Gastrocnemius medialis (tissue), 4 donors: ENCODE measurements around the gene FIGNL1. TPM values are rescaled to one million over a fixed set of nuclear protein-coding genes. Genes with fewer than 3 reads are reported as not detected.

ENCODE experiments used
- ATAC-seq, 2 donors: fragments of 150-250 bp; one replicate each; pipeline ENCODE4 v1.9.1; 2016
- DNase-seq, 2 donors: peaks; one replicate each; pipeline ENCODE4 v3.0.0-alpha.2; 2019
- H3K27ac ChIP-seq, 4 donors: fragments of 200-600 bp; sonication (generic); 1 replicate in 1 of 4; 2 replicates in 3 of 4; pipeline ENCODE4 v1.5.1; 2016 to 2018; ENCODE audit warnings: mild to moderate bottlenecking in 2 of 4, moderate library complexity in 1 of 4
- H3K27me3 ChIP-seq, 3 donors: fragments of 200-600 bp; sonication (generic) in 2 of 3; 1 replicate in 1 of 3; 2 replicates in 2 of 3; pipeline versions ENCODE4 v1.5.1 to v1.6.0; 2016 to 2019; ENCODE audit warnings: mild to moderate bottlenecking in 1 of 3, moderate library complexity in 1 of 3
- H3K36me3 ChIP-seq, 2 donors: fragments of 200-600 bp; sonication (generic) in 1 of 2; one replicate each; pipeline ENCODE4 v1.5.1; 2017 to 2018
- H3K4me1 ChIP-seq, 2 donors: fragments of 200-600 bp; sonication (generic) in 1 of 2; one replicate each; pipeline ENCODE4 v1.5.1; 2016 to 2017; ENCODE audit warnings: mild to moderate bottlenecking in 2 of 2
- H3K4me3 ChIP-seq, 4 donors: fragments of 200-600 bp; sonication (generic) in 3 of 4; 1 replicate in 1 of 4; 2 replicates in 3 of 4; pipeline ENCODE4 v1.5.1; 2016 to 2019; ENCODE audit warnings: mild to moderate bottlenecking in 2 of 4
- H3K9me3 ChIP-seq, 3 donors: fragments of 200-600 bp; sonication (generic) in 2 of 3; 1 replicate in 1 of 3; 2 replicates in 2 of 3; pipeline ENCODE4 v1.5.1; 2016 to 2019
- CTCF ChIP-seq, 5 experiments: fragments of 450-650 bp in 3 of 5; fragments of 200-600 bp in 2 of 5; sonication (generic) in 2 of 5; IDR thresholded peaks in 4 of 5; conservative IDR thresholded peaks in 1 of 5; 1 replicate in 4 of 5; 2 replicates in 1 of 5; pipeline ENCODE4 v1.5.1; 2016 to 2019; ENCODE audit warnings: antibody characterized with exemption in 5 of 5, mild to moderate bottlenecking in 3 of 5, moderate library complexity in 3 of 5
- POLR2A ChIP-seq, 2 donors: fragments of 450-650 bp; IDR thresholded peaks; one replicate each; pipeline ENCODE4 v1.6.1; 2017; ENCODE audit warnings: antibody characterized with exemption in 2 of 2, mild to moderate bottlenecking in 2 of 2, moderate library complexity in 2 of 2
- in situ Hi-C, 4 donors: fragments of 200-750 bp; cut with MboI; loops; one replicate each; pipeline versions ENCODE4 v1.15.0 to v1.8.0; 2017; ENCODE audit warnings: low sequenced_read_pairs in 4 of 4
- intact Hi-C: fragments of 100-400 bp; cut with DNase I; formaldehyde crosslinking; loops from one replicate; pipeline ENCODE4 v1.15.1; 2023; ENCODE audit warnings: low total_unique reads
- total RNA-seq, 4 donors: library from RNA; depleted of rRNA; stranded (reverse); fragments of >200 nt; gene quantifications; one replicate each; pipeline versions ENCODE4 v1.1.0 to v1.2.3, GENCODE V29; 2016

The FIGNL1 gene
- 1 to 10 TPM; 2.3 to 9.2 (median 6.2) TPM for total RNA-seq

- H3K27me3 ChIP-seq, result no peaks in the 10 kb centered on the region
- no peak for TF ChIP-seq CTCF (IDR thresholded peaks at IDR 0.05 in 4 of 5, conservative IDR thresholded peaks at IDR 0.05 in 1 of 5)
- peak in 1 of 2 donors; percentile 25 for TF ChIP-seq POLR2A (IDR thresholded peaks at IDR 0.05)
- ATAC-seq, result peak; percentile 91 to 92
- no peaks in the 10 kb centered on the region for H3K9me3 ChIP-seq
- H3K27ac ChIP-seq, result peak within 1 kb of the TSS; percentile 69 to 83 (median 80)
- peak within 1 kb of the TSS; percentile 65 to 87 (median 82) for H3K4me3 ChIP-seq
- DNase-seq, result peak; percentile 44 to 72
- peaks cover 0 to 20% of the 10 kb centered on the region in 2 donors for H3K36me3 ChIP-seq
- peaks cover 15 to 16% of the 10 kb centered on the region in 2 donors for H3K4me1 ChIP-seq
- intact Hi-C loops, result loop anchor here (10.0 kb wide), 1 partner anchor 905 kb away; no protein-coding TSS in a partner anchor
- in situ Hi-C loops, result loop anchor here in 3 of 4 donors (25.0 kb wide), 5 partner anchors 237 to 912 kb away; partner anchors contain the start of gene GRB10 (in 2 of the 3)
Measured at GRCh38 chr7:50449881-50450589, at the start of gene FIGNL1. Gene FIGNL1 (minus strand): TSS chr7:50450350. CDS start chr7:50447287, 3,063 bp downstream.

- H3K27me3 ChIP-seq, result no peaks in the 10 kb centered on the region
- DNase-seq (no peak), ATAC-seq (no peak)
- in situ Hi-C loops, result no loop called here
- TF ChIP-seq CTCF (IDR thresholded peaks at IDR 0.05 in 4 of 5, conservative IDR thresholded peaks at IDR 0.05 in 1 of 5) (no peak), POLR2A (IDR thresholded peaks at IDR 0.05) (no peak)
- H3K4me3 ChIP-seq, result no peak overlapping the region
- intact Hi-C loops, result no loop called here
- H3K9me3 ChIP-seq, result no peaks in the 10 kb centered on the region
- peaks cover 32 to 36% of the 10 kb centered on the region in 2 donors for H3K4me1 ChIP-seq
- peak overlapping the region in 1 of 4 donors; percentile 8 for H3K27ac ChIP-seq
- no peaks in the 10 kb centered on the region for H3K36me3 ChIP-seq
Measured at GRCh38 chr7:50499092-50499491, 48.9 kb upstream of the FIGNL1 start.

DNA sequence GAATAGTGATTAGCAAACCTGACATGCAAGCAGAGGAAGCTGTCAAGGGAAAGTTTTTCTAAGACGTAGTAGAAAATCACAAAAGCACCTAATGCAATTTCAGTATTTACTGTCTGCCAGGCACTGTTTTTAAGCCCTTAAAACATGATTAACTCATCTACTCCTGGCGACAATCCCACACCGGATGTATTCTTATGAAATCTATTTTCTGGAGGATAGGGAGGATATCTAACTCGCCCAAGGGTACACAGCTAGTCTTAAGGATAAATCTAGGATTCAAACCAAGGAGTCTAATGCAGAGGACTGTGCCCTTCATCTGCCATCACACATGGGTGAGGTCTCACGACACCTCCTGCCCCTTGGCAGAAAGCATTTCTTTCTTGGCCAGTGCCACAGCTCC is 47.8 kb upstream of the FIGNL1 start:
- TF ChIP-seq CTCF (IDR thresholded peaks at IDR 0.05 in 4 of 5, conservative IDR thresholded peaks at IDR 0.05 in 1 of 5) (no peak), POLR2A (IDR thresholded peaks at IDR 0.05) (no peak)
- Histone ChIP-seq H3K36me3 (no peaks in the 10 kb centered on the region), H3K9me3 (no peaks in the 10 kb centered on the region), H3K27me3 (no peaks in the 10 kb centered on the region), H3K4me3 (no peak overlapping the region), H3K27ac (peak overlapping the region; percentile 25 to 43 (median 34)), H3K4me1 (peaks cover 21 to 25% of the 10 kb centered on the region in 2 donors)
- in situ Hi-C loops (no loop called here), intact Hi-C loops (no loop called here)
- DNase-seq, result no peak
- ATAC-seq, result no peak

DNA sequence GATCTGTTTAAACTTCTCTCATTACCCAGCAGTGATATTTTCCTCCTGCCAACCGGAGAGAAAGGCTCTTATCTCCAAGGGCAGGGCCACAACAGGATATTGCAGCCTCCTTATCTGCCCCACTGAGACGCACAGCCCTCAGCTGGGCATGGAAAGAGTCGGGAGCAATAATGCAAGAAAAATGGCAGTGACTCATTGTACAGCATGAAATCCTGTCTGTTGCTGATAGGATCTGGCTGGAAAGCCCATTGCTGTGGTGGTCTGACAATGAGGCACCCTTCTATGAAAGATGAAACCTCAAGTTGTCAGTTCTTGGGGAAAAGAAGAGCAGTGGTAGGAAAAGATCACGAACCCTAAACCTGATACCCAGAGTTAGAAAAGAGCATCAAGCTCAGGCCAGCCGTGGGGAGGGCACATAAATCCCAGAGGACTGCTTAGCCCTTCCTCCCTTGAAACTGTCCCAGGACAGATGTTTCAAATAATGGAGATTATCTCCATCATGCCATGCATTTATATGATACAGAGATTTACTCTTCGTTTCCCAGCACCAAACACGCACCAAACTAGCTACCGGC is 47.0 kb upstream of the FIGNL1 start:
- ATAC-seq (no peak), DNase-seq (no peak)
- Histone ChIP-seq H3K4me1 (peaks cover 15 to 18% of the 10 kb centered on the region in 2 donors), H3K27me3 (no peaks in the 10 kb centered on the region), H3K9me3 (no peaks in the 10 kb centered on the region), H3K27ac (peak overlapping the region; percentile 25 to 43 (median 34)), H3K4me3 (no peak overlapping the region), H3K36me3 (no peaks in the 10 kb centered on the region)
- in situ Hi-C loops (no loop called here), intact Hi-C loops (no loop called here)
- TF ChIP-seq CTCF (IDR thresholded peaks at IDR 0.05 in 4 of 5, conservative IDR thresholded peaks at IDR 0.05 in 1 of 5) (no peak), POLR2A (IDR thresholded peaks at IDR 0.05) (no peak)
